NCI-H2171 (cell line): ENCODE data around the gene FCER2.
"Not testable (repeated sequence)": the region's sequence is repeated elsewhere in the genome, so short reads cannot be mapped to it uniquely, and the experiment has no call there.

Source experiments
- DNase-seq: peaks from one replicate; lab custom pipeline; 2025; lab: John Stamatoyannopoulos, UW

Gene FCER2

DNA sequence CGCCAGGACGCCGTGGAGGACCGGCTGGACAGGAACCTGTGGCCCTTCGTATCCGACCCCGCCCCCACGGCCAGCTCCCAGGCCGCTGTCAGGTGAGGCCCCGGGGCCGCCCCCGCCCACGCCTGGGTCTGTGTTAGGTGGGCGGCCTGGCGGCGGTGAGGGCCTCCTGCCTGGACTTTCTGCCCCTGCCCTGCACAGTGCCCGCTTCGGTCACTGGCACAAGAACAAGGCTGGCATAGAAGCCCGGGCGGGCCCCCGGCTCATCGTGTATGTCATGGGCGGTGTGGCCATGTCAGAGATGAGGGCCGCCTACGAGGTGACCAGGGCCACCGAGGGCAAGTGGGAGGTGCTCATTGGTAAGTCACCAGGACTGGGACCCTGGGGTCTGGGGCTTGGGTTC lies 54.8 kb downstream of the FCER2 start:
- no peak for DNase-seq

DNA sequence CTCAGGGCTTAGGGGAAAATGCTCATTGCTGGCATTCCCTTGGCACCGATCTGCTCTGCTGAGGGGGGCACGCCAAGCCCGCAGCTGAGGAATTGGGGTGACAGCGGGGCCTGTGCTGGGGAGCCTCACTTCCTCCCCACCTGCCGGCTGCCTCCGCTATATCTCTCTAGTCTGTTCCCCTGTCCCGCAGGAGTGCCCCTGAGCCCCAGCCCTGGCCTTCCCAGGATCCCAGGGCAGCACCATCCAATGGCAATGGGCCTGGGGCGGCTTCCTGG lies 55.6 kb downstream of the FCER2 start:
- no peak for DNase-seq

DNA sequence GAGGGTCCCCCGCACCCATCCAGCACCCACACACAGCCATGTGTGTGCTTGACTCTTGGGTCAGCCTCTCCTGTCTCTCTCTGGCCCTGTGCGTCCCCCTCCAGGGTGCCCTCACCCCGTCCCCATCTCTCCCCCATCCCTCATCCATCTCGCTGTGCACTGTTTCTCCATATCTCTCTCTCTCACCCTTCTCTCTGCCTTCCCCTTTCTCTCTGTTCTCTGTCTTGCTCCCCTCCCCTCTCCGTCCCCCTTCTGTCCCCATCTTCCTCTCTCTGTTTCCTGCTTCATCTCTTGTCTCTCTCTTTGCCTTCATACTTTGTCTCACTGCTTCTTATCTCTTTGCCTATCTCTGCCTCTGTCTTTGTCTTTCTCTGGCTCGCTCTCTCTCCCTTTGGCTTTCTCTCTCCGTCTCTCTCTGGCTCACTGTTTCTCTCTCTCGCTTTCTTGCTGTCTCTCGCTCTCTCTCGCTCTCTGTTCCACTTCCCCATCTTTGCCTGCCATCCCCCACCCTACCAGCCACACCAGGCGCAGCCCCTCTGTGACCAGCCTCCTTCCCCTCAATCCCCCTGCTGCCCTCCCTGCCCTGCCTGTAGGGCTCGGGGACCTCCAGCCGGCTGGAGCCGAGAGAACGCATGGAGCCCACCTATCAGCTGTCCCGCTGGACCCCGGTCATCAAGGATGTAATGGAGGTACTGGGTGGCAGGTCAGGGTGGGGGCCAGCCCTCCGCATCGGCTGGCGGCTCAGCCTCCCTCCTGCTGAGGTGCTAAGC lies 56.1 kb downstream of the FCER2 start:
- DNase-seq = no peak

DNA sequence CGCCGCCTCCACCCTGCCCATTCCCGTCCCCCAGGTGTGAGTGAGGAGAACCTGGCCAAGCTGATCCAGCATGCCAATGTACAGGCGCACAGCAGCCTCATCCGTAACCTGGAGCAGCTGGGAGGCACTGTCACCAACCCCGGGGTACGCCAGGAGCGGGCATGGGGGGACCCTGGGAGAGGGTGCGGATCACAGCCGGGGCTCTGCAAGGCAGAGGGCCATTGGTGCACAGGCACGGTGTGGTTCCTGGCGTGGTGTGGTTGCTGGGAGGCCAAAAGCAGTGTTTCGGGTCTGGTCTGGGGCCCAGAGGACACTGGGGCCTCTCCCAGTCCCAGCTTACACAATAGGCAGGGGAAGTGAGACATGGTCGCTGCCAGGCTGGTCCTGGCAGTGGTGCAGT lies 56.8 kb downstream of the FCER2 start:
- no peak for DNase-seq

DNA sequence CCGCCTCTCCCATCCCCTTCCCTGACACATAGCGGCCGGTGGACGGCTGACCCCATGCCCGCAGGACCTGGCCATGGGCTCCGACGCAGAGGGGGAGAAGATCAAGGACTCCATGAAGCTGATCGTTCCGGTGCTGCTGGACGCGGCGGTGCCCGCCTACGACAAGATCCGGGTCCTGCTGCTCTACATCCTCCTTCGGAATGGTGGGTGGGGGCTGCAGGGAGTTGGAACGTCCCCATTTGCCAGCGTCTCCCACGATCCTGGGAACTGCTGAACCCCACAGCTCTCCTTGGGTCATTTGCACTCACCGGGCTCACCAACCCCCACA lies 57.4 kb downstream of the FCER2 start:
- no peak for DNase-seq

DNA sequence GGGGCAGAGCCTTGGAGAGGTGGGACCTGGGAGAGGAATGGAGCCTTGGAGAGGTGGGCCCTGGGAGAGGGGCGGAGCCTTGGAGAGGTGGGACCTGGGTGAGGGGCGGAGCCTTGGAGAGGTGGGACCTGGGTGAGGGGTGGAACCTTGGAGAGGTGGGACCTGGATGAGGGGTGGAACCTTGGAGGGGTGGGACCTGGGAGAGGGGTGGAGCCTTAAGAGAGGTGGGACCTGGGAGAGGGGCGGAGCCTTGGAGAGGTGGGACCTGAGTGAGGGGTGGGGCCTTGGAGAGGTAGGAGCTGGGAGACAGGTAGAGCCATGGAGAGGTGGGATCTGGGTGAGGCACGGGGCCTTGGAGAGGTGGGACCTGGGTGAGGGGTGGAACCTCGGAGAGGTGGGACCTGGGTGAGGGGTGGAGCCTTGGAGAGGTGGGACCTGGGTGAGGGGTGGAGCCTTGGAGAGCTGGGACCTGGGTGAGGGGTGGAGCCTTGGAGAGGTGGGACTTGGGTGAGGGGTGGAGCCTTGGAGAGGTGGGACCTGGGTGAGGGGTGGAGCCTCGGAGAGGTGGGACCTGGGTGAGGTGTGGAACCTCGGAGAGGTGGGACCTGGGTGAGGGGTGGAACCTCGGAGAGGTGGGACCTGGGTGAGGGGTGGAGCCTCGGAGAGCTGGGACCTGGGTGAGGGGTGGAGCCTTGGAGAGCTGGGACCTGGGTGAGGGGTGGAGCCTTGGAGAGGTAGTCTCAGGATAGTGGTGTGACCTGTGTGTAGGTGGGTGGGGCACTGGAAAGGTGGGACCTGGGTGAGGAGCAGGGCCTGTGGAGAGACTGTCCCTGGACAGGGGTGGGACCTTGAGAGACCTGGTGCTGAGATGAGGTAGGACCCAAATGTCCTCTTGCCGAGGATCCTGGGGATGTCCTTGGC lies 58.0 kb downstream of the FCER2 start:
- not testable (repeated sequence) for DNase-seq

DNA sequence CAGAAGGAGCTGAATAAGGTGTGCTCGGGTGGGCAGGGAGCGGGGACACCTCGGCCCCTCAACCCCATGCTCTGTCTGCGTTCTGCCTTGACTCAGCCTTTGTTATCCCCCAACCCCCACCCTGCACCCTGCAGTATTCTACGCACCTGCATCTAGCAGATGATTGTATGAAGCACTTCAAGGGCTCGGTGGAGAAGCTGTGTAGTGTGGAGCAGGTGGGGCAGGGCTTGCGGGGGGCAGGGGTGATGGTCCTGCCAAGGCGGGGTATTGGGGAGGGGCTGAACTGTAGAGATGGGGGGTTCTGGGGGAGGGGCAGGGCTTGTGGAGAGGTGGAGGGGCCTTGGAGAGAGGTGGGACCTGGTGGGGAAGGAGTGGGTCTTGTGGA lies 58.9 kb downstream of the FCER2 start:
- no peak for DNase-seq

DNA sequence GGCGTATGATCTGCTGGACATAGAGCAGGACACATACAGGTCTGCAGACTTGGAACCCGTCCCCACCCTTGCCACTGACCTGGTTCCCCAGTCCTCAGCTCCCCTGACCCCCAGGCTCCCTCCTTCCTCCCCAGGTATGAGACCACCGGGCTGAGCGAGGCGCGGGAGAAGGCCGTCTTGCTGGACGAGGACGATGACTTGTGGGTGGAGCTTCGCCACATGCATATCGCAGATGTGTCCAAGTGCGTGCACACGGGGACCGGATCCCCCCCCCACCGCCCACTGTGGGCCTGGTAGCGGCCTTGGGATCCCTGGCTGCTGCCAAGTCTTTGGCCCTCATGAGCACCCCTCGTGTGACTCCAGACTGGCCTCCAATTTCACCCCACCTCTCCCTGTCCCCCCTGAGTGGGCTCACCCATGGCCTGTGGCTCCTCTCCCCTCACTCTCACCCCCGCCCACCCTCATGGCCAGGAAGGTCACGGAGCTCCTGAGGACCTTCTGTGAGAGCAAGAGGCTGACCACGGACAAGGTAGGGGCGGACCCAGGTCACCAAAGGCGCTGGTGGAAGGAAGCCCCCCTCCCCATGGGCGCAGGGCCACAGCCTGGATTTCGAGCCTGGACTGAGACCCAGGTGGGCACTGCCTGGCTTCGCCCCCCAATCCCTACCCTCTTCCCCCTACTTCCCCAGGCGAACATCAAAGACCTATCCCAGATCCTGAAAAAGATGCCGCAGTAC lies 59.5 kb downstream of the FCER2 start:
- no peak for DNase-seq

DNA sequence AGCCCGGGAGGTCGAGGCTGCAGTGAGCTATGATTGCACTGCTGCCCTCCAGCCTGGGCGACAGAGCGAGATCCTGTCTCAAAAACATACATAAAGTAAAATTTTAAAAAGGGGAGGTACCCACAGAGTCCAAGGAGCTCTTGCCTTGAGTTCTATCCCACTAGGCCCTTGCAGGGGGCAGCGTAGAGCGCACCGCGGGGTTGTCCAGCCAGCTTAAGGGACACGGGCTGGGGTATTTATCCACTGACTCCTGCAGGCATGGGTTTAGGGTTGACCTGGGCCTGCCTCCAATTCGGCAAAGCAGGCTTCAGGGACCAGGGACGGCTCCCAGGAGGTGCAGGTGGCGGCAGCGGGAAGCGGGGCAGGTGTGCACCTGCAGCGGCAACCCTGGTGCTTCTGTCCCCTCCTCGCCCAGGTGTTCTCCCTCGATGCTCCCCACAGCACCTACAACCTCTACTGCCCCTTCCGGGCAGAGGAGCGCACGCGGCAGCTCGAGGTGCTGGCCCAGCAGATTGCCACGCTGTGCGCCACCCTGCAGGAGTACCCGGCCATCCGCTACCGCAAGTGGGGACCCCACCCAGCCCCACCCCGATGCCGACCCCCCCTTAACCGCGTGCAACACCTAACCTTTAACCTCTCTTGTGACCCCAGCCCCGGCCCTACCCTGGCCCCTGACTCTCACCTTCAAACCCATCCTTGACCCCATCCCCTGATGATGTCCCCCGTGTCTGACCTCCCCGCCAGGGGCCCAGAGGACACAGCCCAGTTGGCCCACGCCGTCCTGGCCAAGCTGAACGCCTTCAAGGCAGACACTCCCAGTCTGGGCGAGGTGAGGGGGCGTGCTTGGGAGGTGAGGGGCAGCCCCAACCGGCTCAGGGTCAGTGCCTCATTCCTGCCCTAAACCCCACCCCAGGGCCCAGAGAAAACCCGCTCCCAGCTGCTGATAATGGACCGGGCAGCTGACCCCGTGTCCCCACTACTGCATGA lies 60.3 kb downstream of the FCER2 start:
- DNase-seq = no peak

DNA sequence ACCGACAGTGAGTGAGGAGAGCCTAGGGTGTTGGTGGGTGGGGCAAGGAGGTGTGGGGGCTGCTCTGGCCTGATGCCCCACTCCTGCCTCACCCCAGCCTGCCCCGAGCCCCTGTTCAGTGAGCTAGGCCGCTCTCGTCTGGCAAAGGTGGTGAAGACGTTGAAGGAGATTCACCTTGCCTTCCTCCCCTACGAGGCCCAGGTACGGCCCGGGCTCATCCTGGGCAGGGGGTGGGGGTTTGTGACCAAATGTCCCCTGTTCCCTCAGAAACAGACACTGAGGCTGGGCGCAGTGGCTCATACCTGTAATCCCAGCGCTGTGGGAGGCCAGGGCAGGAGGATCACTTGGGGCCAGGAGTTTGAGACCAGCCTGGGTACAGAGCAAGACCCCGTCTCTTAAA lies 61.1 kb downstream of the FCER2 start:
- no peak for DNase-seq

DNA sequence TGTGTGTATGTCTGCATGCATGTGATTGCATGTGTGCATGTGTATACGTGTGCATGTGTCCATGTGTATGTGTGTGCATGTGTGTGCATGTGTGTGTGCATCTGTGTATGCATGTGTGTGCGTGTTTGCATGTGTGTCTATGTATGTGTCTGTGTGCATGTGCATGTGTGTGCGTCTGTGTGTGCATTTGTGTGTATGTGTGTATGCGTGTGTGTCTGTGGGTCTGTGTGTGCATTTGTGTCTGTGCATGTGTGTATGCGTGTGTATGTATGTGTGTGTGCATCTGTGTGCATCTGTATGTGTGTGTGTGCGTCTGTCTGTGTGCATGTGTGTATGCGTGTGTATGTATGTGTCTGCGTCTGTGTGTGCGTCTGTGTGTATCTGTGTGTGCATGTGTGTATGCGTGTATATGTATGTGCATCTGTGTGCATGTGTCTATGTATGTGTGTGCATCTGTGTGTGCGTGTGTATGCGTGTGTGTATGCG lies 62.0 kb downstream of the FCER2 start:
- DNase-seq = no peak

DNA sequence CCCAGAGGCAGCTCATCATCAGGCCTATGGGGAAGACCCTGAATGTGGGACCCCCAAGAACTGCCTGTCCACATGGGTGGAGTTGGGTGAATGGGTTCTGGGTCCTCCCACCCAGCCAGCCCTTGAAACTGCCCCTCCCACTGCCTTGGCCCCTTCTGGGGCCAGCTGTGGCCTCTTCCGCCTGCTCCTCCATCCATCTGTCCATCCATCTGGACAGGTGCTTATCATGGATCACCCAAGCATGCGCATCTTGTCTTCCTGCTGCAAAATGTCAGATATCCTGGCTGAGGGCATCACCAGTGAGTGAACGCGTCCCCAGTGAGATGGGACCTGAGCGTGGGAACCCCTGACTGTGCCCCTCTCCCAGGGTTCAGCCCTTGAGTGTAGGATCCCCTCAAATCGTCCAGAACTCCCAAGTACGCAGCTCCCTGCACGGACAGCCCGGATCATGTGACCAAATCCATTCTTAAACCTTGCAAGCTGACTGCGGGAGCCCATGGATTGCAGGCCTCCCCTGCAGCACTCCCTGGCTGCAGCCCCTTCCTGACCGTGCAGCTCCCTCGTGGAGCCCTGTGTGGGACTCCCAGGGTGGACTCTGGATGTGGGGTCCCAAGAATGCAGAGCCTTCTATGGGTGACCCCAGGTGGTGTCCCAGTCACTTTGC lies 63.0 kb downstream of the FCER2 start:
- DNase-seq = peak; percentile 5
